ENCODE measurements around the gene GATAD2A.

- TF ChIP-seq CTCF (IDR thresholded peaks at IDR 0.05) (no peak), POLR2AphosphoS5 (IDR thresholded peaks at IDR 0.05; ENCODE audit: low read depth, low read length) (no peak), REST (IDR thresholded peaks at IDR 0.05; ENCODE audit: insufficient read depth in 1 of 2, low read depth in 2 of 2, low read length in 1 of 2) (no peak), TCF7L2 (IDR thresholded peaks at IDR 0.05; ENCODE audit: low read depth, low read length) (no peak), SIN3A (IDR thresholded peaks at IDR 0.05; ENCODE audit: borderline replicate concordance, insufficient read depth, low read depth, low read length) (no peak)
These were observed 21.8 kb downstream of the GATAD2A start for GRCh38 chr19:19427302-19427701.

All from Panc1 (cell line).